Raji (cell line): ENCODE measurements around the gene ADAMTS7.
A peak's percentile ranks its signal among the peaks of the same experiment; 100 is the strongest.

Source experiments
- POLR2A ChIP-seq: IDR thresholded peaks from 2 replicates; pipeline ENCODE4 v1.6.1; 2011; ENCODE audit warnings: low read depth, low read length, control low read depth; ENCODE audit not compliant: insufficient read depth

Gene ADAMTS7

GRCh38 chr15:78726870-78727551 is 84.3 kb downstream of the ADAMTS7 start:
- TF ChIP-seq POLR2A: peak; percentile 33; the same call in 1 of the 2 replicates

GRCh38 chr15:78718837-78719236 is 92.4 kb downstream of the ADAMTS7 start:
- no peak for TF ChIP-seq POLR2A

- TF ChIP-seq POLR2A: no peak
These were observed 93.2 kb downstream of the ADAMTS7 start for GRCh38 chr15:78717956-78718656.

- no peak for TF ChIP-seq POLR2A
These were observed 94.6 kb downstream of the ADAMTS7 start for GRCh38 chr15:78716651-78717050.

- TF ChIP-seq POLR2A: no peak
These were observed 95.3 kb downstream of the ADAMTS7 start for GRCh38 chr15:78715930-78716329.

- TF ChIP-seq POLR2A: no peak
These were observed 95.8 kb downstream of the ADAMTS7 start for GRCh38 chr15:78715434-78715833.

GRCh38 chr15:78714890-78715289 is 96.4 kb downstream of the ADAMTS7 start:
- no peak for TF ChIP-seq POLR2A

GRCh38 chr15:78712797-78713515 is 98.3 kb downstream of the ADAMTS7 start:
- TF ChIP-seq POLR2A: no peak

- TF ChIP-seq POLR2A: no peak
These were observed 99.6 kb downstream of the ADAMTS7 start for GRCh38 chr15:78711638-78712037.

- no peak for TF ChIP-seq POLR2A
These were observed 101.9 kb downstream of the ADAMTS7 start for GRCh38 chr15:78709263-78709882.
